GM19099 (cell line): Measurements from ENCODE around the gene CHCHD10.
A peak's percentile ranks its signal among the peaks of the same experiment; 100 is the strongest.

ENCODE experiments used
- POLR2A ChIP-seq: IDR thresholded peaks from 3 replicates; pipeline ENCODE4 v1.6.1; 2011; ENCODE audit warnings: low read depth; ENCODE audit not compliant: insufficient read length; ENCODE audit errors: extremely low read depth

Gene CHCHD10

DNA sequence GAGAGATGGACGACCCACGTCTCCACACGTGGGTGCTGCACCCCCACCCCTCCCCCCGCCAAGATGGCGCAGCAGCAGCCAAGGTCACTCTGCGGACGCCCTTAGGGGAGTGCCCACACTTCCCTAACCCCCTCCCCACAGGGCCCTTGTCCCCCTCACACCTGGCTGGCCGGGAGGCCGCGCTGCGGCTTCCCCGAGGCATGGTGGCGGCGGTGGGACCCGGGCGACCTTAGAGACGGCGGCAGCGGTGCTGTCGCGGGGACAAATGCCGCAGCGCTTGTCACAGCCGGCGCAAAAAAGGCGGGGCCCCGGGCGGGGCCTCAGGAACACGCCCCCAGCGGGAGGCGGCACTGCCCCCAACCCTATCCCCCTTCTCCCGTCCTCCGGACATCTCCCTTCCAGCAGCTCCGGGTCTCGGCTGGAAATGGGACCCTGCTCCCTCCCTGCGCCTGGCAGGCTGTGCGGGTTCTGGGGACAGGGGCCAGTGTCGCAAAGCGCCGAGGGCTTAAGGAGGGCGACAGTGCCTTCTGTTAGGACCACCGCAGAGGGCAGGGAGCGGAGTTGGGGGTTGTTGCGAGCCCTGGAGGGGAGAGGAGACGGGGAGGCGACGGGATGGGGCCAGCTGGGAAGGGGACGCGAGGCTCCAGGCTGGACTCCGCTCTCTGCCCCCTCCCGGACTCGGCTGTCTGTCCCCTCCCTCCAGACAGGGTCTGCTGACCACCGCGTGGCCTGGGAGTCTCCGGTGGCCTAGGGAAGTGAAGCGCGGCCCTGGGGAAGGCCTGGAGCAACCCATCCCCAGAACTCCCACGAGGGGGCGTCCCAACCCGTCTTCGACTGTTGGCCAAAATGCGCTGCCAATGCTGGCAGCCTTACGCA is at the start of gene CHCHD10:
CHCHD10 (minus strand) TSS at position 300 of the 876 bp plus-strand sequence; CDS start at position 202, 98 bp downstream.
- TF ChIP-seq POLR2A, result peak; percentile 81

DNA sequence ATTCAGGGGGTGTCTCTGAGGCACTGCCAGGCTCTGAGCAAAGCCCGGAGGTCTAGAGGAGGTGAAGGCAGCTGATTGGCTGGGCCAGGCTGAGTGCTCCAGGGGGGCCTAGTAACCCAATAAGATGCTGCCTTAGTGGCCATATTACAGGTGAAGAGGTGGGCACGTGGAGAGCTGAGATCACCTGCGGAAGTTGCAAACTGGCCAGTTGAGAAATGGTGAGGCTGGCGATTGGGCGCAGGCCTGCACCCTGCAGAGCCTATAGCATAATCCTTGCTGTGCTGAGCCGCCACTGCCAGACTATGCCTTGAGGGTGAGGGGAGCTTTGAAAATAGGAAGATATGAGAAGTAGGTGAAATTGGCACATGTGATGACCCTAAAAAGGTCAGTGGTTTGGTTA is 49.4 kb upstream of the CHCHD10 start:
- no peak for TF ChIP-seq POLR2A

DNA sequence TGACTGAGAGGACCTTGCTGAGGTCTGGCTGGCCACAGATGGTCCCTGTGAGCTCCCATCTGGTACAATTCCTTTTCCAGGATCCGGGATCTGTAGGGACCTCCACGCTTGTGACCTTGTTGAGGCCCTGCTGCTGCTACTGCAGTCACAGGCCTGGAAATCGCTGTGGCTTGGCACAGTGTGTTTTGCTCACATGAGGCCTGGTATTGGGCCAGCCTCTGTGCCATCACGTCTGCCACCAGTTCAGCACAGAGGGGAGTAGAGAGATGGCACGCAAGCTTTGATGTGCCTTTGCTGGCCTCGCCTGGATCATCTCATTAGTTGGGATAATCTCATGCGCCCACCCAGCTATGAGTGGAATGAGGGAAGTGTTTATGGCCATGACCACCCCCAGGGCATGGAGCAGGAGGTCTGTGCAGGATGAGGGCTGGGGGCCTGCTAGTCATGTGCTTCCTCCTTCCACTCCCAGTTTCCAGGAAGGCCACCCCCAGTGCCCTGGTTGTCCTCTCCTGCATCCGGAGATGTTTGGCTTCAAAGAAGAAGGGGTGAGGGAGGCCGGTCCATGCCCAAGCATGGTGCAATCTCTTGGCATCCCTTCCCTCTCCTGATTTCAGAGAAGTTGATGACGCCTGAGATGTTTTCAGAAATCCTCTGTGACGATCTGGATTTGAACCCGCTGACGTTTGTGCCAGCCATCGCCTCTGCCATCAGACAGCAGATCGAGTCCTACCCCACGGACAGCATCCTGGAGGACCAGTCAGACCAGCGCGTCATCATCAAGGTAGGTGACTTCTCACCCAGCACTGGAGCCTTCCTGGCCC is 48.6 kb upstream of the CHCHD10 start:
- TF ChIP-seq POLR2A, result no peak

DNA sequence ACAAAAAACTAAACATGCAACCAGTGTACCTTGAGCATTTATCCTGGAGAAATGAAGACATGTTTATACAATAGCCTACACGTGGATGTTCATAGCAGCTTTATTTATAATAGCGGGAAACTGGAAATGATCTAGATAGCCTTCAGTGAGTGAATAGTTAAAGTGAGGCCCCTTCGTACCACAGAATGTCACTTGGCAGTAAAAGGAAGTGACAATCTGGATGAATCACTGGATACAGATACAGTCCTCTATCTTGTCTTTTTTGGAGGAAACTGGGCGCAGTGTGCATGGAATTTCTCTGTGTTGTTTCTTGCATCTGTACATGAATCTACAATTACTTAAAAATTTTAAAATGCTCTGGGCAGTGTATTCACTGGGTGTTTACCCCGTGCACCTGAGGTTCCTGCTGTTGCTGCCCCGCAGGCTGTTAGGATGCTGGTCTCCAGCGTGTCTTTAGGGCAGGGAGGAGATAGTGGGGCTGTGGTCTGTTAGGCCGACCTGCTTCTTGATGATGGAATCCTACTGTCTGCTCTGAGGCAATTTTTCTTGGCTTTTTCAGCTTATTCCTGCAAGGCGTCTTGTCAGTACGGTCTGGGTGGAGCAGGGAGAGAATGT is 47.9 kb upstream of the CHCHD10 start:
- TF ChIP-seq POLR2A, result no peak

DNA sequence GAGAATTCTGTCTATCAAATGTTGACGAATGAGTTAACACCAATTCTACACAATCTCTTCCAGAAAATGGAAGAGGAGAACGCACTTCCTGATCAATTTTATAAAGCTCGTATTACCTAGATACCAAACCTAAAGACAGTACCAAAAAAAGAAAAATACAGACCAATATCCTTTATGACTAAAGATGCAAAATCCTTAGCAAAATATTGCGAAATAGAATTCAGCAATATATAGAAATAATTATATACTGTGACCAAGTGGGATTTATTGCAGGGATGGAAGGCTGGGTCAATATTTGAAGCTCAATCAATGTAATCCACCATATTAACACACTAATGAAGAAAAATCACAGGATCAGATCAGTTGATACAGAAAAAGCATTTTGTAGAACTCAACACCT is 44.6 kb upstream of the CHCHD10 start:
- TF ChIP-seq POLR2A, result no peak

DNA sequence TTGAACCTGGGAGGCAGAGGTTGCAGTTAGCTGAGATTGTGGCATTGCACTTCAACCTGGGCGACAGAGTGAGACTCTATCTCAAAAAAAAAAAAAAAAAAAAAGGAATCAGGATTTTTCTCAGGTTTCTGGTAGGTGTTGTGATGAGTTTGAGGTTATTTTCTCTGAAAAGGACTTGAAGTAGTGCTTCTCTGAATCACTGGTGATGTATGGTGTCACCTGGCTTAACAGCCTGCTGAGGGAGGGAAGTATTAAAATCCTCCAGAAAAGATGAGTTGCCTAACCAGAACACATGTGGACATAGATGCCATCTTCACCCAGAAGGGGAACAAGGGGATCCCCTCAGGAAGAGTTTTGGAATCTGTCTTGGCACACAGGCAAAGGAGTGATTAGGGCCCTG is 39.1 kb upstream of the CHCHD10 start:
- no peak for TF ChIP-seq POLR2A

DNA sequence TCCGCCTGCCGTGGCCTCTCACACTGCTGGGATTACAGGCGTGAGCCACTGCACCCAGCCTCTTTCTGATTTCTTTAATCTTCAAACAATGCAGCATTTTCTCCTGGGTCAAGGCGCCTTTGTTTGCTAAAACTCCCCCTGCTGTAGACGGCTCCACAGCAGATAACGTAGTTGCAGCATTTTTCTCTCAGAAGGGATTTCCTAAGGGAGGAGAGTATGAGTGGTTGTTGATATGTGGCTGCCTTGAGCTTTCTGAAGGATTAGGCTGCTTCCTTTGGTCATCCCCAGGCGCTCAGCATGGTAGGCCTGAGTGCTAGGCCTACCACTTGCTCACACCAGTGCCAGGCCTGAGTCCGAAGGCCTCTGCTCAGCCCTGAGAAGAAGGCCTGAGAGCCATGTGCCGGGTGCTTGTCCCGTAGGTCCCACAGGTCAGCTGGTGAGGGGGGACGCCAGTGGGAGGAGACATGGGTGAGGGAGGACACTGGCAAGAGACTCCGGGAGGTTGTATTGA is 37.1 kb upstream of the CHCHD10 start:
- no peak for TF ChIP-seq POLR2A

DNA sequence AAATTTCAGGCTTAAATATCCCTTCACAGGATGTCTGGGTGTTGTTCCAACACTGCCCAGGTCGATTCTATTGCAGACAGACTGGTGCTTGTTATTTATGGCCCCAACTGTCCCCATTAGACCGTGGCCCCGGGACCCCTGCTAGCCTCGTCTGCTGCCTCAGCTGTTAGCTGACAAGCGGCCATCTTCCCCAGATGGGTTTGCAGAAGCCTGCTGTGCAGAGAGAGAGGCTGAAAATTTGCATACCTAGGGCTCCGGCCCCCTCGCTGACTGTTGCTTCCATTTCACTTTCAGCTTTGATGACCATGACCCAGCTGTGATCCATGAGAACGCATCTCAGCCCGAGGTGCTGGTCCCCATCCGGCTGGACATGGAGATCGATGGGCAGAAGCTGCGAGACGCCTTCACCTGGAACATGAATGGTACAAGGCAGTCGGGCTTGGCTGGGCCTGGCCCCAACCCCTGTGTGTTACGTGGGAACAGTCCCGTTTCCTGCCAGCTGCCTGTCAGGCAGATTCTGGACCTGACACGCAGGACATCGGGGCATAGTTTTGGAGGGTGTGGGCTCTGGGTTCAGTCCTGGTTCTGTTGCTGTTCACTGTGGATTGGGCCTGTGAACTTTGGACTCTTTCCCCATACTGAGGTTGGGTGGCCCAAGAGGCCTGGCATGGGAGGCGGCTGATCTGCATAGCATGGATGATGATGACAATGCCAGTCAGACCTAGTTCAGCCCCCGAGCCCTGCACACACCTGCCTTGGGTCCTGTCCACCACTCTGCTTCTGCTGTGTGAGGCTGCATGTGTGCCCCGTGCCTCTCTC is 35.4 kb upstream of the CHCHD10 start:
- TF ChIP-seq POLR2A, result peak; percentile 28

DNA sequence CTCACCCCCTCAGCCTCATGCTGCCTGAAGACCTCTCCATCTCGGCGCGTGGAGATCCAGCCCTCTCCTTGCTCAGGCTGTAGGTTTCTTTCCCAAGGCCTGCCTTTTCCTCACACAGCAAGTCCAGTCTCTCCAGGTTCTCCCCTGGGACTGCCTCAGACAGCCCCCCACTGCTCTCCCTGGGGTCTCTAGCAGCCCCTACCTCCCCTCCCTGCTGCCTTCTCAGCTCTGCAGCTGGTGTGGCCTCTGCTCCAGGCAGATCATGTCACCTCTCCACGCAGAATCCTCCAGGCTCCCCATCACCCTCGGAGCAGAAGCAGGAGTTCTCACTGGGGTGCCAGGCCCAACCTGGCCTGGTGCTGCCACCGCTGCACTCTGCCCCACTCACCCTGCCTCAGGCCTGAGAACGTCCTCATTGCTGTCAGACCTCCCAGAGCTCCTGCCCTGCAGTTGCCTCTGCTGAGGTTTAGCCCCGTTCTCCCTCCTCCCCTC is 34.2 kb upstream of the CHCHD10 start:
- no peak for TF ChIP-seq POLR2A

DNA sequence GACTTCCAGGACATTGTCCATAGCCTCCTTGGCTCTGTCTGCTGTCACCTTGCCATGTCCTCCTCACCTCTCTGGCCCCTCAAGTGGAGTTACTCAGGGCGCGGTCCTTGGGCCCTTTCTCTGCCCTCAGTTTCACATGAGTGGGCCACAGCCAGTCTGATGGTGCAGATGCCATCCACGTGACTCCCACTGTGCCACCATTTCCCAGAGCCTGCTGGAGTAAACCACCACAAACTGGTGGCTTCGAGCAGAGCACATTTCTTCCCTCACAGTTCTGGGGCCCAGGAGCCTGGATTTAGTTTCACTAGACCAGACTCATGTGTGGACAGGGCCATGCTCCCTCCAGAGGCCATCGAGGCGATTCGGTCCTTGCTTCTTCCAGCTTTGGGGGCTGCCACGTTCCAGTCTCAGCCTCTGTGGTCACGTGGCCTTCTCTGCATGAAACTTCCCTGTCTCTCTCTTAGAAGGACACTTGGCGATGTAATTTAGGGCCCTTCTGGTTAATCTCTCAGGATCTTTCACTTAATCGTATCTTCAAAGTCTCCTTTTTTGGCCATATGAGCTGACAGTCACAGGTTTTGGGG is 33.6 kb upstream of the CHCHD10 start:
- no peak for TF ChIP-seq POLR2A

DNA sequence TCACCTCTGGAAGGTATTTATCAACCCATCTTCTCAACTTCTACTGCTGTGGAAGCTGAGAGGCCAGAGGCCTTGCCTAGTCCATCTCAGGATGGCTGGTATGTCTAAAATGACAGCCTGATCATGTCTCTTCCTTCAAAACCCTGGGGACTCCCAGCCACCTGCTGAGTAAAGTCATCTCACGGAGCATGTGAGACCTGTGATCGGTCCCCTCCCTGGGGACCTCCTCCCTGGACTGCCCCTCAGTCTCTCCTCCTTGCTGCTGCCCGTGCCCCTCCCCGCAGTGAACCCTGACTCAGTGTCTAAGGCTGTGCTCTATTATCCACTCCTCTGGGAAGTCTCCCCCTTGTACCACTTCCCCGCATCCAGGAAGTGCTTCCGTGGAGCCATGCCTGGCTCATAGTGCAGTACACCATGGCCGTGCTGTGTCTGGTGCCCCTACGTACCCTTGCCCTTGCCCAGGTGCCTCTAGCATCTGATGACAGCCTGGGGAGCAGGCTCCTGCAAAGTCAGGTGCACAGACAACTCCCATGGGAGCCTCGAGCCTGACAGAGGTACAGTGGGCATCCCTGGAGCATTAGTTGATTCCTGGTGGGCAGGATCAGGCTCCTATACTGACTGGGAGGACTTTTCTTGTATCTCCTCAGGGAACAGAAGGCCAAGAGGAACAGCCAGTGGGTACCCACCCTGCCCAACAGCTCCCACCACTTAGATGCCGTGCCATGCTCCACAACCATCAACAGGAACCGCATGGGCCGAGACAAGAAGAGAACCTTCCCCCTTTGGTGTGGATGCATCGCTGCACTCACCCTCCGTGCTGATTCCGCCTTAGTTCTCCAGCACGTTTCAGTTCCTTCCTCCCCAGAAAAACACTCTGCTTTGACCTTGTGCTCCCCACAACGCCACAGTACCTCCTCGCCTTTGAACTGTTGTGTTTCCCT is 32.8 kb upstream of the CHCHD10 start:
- TF ChIP-seq POLR2A, result peak; percentile 24

DNA sequence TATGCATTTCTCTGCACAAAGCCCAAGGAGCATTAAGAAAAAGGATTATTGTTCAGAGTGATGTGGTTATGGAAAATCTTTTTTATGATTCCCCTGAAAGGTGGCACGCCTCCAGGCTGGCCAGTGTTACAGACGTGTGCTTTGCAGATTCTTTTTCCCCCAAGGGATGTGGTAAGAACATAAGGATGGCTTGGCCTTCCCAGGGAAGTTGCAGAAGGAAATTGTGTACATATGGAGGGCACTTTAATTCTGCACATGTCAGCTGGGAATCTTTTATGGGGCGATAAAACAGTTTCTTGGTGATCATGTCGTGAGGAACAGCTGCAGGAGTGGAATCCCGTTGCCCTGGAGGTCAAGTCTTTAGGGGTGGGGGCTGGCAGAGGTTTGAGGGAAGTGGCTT is 28.7 kb upstream of the CHCHD10 start:
- no peak for TF ChIP-seq POLR2A

DNA sequence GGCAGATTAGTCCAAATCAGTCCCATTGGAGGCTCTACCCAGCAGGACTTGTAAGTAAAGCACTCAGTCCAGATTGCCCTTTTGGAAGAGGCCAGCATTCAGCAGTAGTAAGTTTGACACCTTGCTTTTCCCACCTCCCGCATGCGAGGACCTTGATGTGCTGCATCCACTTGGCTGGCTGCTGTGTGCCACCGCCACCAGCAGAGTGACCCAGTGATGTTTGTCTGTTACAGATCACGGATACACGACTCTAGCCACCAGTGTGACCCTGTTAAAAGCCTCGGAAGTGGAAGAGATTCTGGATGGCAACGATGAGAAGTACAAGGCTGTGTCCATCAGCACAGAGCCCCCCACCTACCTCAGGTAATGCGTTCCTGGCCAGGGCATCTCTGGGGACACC is 25.6 kb upstream of the CHCHD10 start:
- TF ChIP-seq POLR2A, result no peak
